ENCODE results near the gene GGA1. TPM values are rescaled to one million over a fixed set of nuclear protein-coding genes. Genes with fewer than 3 reads are reported as not detected.

Gene GGA1
- total and polyA plus RNA-seq, 2 donors (not counting 1 experiment from before 2014, with no cell fraction given) = 137 to 154 TPM

GRCh38 chr22:37633625-37634416, 25.2 kb downstream of the GGA1 start:
- H3K9me3 Mint-ChIP-seq (ENCODE audit: insufficient read depth) = no peaks in the 10 kb centered on the region
- CTCF ChIA-PET = interaction anchor here (0.6 to 30.7 kb wide), 8 partner anchors 2 to 234 kb away, joined by 3 to 620 read pairs (median 11); partner anchors contain the start of genes GGA1, LGALS1, NOL12 and PDXP
- DNase-seq = peak; percentile 88
- WGBS (ENCODE audit: insufficient coverage) = 2% methylated on average over 23 of the region's 24 CpGs
- peaks cover 60% of the 10 kb centered on the region for H3K4me1 Mint-ChIP-seq
- peaks cover 61 to 68% of the 10 kb centered on the region in 2 donors for H3K4me1 ChIP-seq (ENCODE audit: control insufficient read depth in 2 of 2, insufficient read depth in 2 of 2, low read length in 2 of 2)
- POLR2A ChIA-PET = interaction anchor here (0.6 to 3.4 kb wide), 13 partner anchors 8 to 299 kb away, joined by 3 to 43 read pairs (median 5); partner anchors contain the start of genes ANKRD54, GGA1, LGALS1 and PDXP
- no peaks in the 10 kb centered on the region for H3K27me3 ChIP-seq (replicated peaks in 1 of 4; ENCODE audit: control extremely low read depth in 1 of 4, control insufficient read depth in 3 of 4, insufficient read depth in 4 of 4, low read length in 3 of 4)
- H3K9me3 ChIP-seq (ENCODE audit: control extremely low read depth in 1 of 3, control insufficient read depth in 2 of 3, insufficient read depth in 1 of 3, low read length in 2 of 3) = no peaks in the 10 kb centered on the region
- H2AFZ ChIP-seq (ENCODE audit: insufficient read depth, low read depth, low read length, poor library complexity, severe bottlenecking) = peak overlapping the region; percentile 53
- H3K4me3 ChIP-seq (ENCODE audit: control extremely low read depth in 1 of 5, extremely low read depth in 1 of 5, insufficient read depth in 1 of 5, low read depth in 2 of 5, low read length in 4 of 5) = peak overlapping the region in 4 of 5 experiments; percentile 30 to 56 (median 40)
- H4K20me1 ChIP-seq (ENCODE audit: control insufficient read depth, insufficient read depth, low read length, poor library complexity, severe bottlenecking) = no peaks in the 10 kb centered on the region
- peak overlapping the region; percentile 97 for H3K27ac Mint-ChIP-seq
- H3K79me2 ChIP-seq (ENCODE audit: control insufficient read depth, insufficient read depth, low read length) = peaks cover 2% of the 10 kb centered on the region
- peaks cover 0 to 15% of the 10 kb centered on the region in 2 experiments for H3K36me3 ChIP-seq (replicated peaks in 1 of 2; ENCODE audit: control extremely low read depth in 1 of 2, control insufficient read depth in 1 of 2, extremely low read depth in 1 of 2, insufficient read depth in 2 of 2, low read length in 1 of 2)
- no peaks in the 10 kb centered on the region for H3K27me3 Mint-ChIP-seq
- peak; percentile 76 for ATAC-seq (ENCODE audit: low read depth)
- peak overlapping the region; percentile 89 to 94 for H3K27ac ChIP-seq (ENCODE audit: low read length in 2 of 2)
- peak overlapping the region; percentile 54 for H3K9ac ChIP-seq (ENCODE audit: low read length)
- intact Hi-C loops (cut with micrococcal nuclease) = loop anchor here (1.0 to 5.0 kb wide), 5 partner anchors 9 to 113 kb away; partner anchors contain the start of gene GGA1
- H3K4me3 Mint-ChIP-seq = peak overlapping the region; percentile 87
- H3K4me2 ChIP-seq (replicated peaks; ENCODE audit: low read depth, low read length, poor library complexity, severe bottlenecking) = peak overlapping the region; percentile 95
- no peak for TF ChIP-seq EZH2 (IDR thresholded peaks at IDR 0.05; ENCODE audit: borderline replicate concordance, insufficient read depth, low read depth, low read length, poor library complexity, severe bottlenecking)
- TF ChIP-seq CTCF (IDR thresholded peaks at IDR 0.05) = peak; percentile 19

Data from B cell (primary cell).